ENCODE results near the gene CEP104.
"Not testable (repeated sequence)": the region's sequence is repeated elsewhere in the genome, so short reads cannot be mapped to it uniquely, and the experiment has no call there.

DNA sequence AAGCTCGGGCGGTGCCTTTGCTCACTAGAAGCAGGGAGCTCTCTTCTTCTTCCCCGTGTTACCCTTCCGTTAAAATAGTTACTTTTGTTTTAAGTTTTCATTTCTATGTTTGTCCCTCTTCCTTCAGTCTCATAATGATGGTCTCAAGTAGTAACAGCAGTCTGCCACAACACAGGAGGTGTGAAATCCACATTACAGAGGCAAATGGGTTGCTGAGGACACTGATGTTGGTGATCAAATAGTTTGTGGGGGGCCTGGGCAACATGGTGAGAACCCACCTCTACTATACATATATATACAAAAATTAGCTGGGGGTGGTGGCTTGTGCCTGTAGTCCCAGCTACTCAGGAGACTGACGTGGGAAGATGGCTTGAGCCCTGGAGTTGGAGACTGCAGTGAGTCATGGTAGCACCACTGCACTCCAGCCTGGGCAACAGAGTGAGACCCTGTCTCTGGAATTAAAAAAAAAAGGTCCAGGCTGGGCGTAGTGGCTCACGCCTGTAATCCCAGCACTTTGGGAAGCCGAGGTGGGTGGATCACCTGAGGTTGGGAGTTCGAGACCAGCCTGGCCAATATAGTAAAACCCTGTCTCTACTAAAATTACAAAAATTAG is 46.8 kb downstream of the CEP104 start:
- TF ChIP-seq, protein P1, sequence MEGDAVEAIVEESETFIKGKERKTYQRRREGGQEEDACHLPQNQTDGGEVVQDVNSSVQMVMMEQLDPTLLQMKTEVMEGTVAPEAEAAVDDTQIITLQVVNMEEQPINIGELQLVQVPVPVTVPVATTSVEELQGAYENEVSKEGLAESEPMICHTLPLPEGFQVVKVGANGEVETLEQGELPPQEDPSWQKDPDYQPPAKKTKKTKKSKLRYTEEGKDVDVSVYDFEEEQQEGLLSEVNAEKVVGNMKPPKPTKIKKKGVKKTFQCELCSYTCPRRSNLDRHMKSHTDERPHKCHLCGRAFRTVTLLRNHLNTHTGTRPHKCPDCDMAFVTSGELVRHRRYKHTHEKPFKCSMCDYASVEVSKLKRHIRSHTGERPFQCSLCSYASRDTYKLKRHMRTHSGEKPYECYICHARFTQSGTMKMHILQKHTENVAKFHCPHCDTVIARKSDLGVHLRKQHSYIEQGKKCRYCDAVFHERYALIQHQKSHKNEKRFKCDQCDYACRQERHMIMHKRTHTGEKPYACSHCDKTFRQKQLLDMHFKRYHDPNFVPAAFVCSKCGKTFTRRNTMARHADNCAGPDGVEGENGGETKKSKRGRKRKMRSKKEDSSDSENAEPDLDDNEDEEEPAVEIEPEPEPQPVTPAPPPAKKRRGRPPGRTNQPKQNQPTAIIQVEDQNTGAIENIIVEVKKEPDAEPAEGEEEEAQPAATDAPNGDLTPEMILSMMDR (IDR thresholded peaks at IDR 0.05), result not testable (repeated sequence)
- TF ChIP-seq POLR2A (IDR thresholded peaks at IDR 0.05), result not testable (repeated sequence)

Data from heart left ventricle (tissue), 13 donors.